Measurements from ENCODE around the gene UEVLD.

DNA sequence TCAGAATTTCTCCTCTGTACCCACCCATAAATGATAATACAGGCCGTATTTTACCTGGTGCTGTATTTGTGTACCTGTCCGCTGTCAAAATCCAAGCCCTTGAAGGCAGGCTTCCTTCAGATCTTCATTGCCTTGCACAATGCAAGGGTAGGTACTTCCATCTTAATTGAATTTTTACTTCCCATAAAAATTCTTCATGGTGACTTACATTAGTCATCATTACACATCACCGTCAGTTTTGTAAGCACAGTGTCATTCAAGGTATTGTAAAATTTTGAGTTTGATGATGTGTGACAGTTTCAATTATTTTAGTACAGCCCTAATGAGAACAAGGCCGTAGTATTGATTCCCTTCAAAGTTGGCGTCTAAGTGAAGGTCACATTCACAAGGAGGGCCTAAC, 61.0 kb downstream of the UEVLD start:
- TF ChIP-seq CTCF (IDR thresholded peaks at IDR 0.05; ENCODE audit: insufficient read depth, low read depth, low read length) (no peak), EZH2 (IDR thresholded peaks at IDR 0.05; ENCODE audit: insufficient read depth, low read length) (no peak)

Measured in astrocyte (in vitro differentiated cells and primary cell).